ENCODE data around the gene FRS2. TPM values are rescaled to one million over a fixed set of nuclear protein-coding genes. Genes with fewer than 3 reads are reported as not detected.

Gene FRS2
- total RNA-seq, 1 donor from 2014 or later = 13.1 TPM

GRCh38 chr12:69469854-69470188, 367 bp upstream of the FRS2 start:
- no peak for DNase-seq (ENCODE audit: low spot score)
- Mint-ChIP-seq H3K4me1 (ENCODE audit: low read depth) (peaks cover 45% of the 10 kb centered on the region), H3K27ac (peak overlapping the region; percentile 97), H3K27me3 (ENCODE audit: insufficient read depth) (no peaks in the 10 kb centered on the region), H3K36me3 (ENCODE audit: low read depth) (peaks cover 11% of the 10 kb centered on the region), H3K9me3 (no peaks in the 10 kb centered on the region), H3K4me3 (peak overlapping the region; percentile 98)
- intact Hi-C loops (cut with micrococcal nuclease) = loop anchor here (1.0 to 5.0 kb wide), 8 partner anchors 64 to 897 kb away; partner anchors contain the start of genes CCT2, KCNMB4 and RAB3IP

DNA sequence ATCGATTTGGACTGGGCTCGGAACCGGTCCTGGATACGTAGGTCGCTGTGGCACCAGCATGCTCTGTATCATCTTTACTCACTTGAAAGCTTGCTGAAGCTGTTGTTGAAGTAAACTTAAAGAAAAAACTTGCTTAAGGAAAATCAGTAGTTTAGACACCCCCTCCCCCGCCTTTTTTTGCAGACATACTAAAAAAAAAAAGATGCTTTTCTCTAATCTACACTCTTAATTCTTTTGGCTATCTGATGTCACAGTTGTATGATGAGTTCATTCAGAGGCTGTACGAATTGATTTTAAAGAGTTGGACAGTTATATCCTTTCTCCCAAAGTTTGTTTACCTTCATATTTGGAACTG, 865 bp downstream of the FRS2 start:
- intact Hi-C loops (cut with micrococcal nuclease) = loop anchor here (5.0 kb wide), 4 partner anchors 219 to 896 kb away; partner anchors contain the start of genes KCNMB4 and RAB3IP
- no peak for DNase-seq (ENCODE audit: low spot score)
- H3K4me1 Mint-ChIP-seq (ENCODE audit: low read depth) = peaks cover 53% of the 10 kb centered on the region

GRCh38 chr12:69471667-69472385, 1.6 kb downstream of the FRS2 start:
- peaks cover 11% of the 10 kb centered on the region for H3K36me3 Mint-ChIP-seq (ENCODE audit: low read depth)
- intact Hi-C loops (cut with micrococcal nuclease) = loop anchor here (5.0 kb wide), 4 partner anchors 220 to 895 kb away; partner anchors contain the start of genes KCNMB4 and RAB3IP
- no peak overlapping the region for H3K27ac Mint-ChIP-seq

More for the DNA sequence above, 865 bp downstream of the FRS2 start:
- peak overlapping the region; percentile 87 for H3K27ac Mint-ChIP-seq
- no peaks in the 10 kb centered on the region for H3K9me3 Mint-ChIP-seq
- no peaks in the 10 kb centered on the region for H3K27me3 Mint-ChIP-seq (ENCODE audit: insufficient read depth)
- peak overlapping the region; percentile 98 for H3K4me3 Mint-ChIP-seq
- peaks cover 11% of the 10 kb centered on the region for H3K36me3 Mint-ChIP-seq (ENCODE audit: low read depth)

GRCh38 chr12:69473262-69473661, 3.1 kb downstream of the FRS2 start:
- peaks cover 44% of the 10 kb centered on the region for H3K4me1 Mint-ChIP-seq (ENCODE audit: low read depth)
- H3K27ac Mint-ChIP-seq = no peak overlapping the region
- H3K27me3 Mint-ChIP-seq (ENCODE audit: insufficient read depth) = no peaks in the 10 kb centered on the region
- DNase-seq (ENCODE audit: low spot score) = no peak
- H3K36me3 Mint-ChIP-seq (ENCODE audit: low read depth) = peaks cover 11% of the 10 kb centered on the region
- no peaks in the 10 kb centered on the region for H3K9me3 Mint-ChIP-seq
- intact Hi-C loops (cut with micrococcal nuclease) = loop anchor here (5.0 kb wide), 4 partner anchors 221 to 894 kb away; partner anchors contain the start of genes KCNMB4 and RAB3IP
- no peak overlapping the region for H3K4me3 Mint-ChIP-seq

More at GRCh38 chr12:69471667-69472385, 1.6 kb downstream of the FRS2 start:
- Mint-ChIP-seq H3K4me1 (ENCODE audit: low read depth) (peaks cover 51% of the 10 kb centered on the region), H3K9me3 (no peaks in the 10 kb centered on the region), H3K27me3 (ENCODE audit: insufficient read depth) (no peaks in the 10 kb centered on the region), H3K4me3 (peak overlapping the region; percentile 98)
- DNase-seq (ENCODE audit: low spot score) = no peak

GRCh38 chr12:69474456-69474855, 4.3 kb downstream of the FRS2 start:
- H3K4me3 Mint-ChIP-seq = no peak overlapping the region
- H3K9me3 Mint-ChIP-seq = no peaks in the 10 kb centered on the region
- intact Hi-C loops (cut with micrococcal nuclease) = loop anchor here (5.0 kb wide), 4 partner anchors 222 to 893 kb away; partner anchors contain the start of genes KCNMB4 and RAB3IP
- peaks cover 44% of the 10 kb centered on the region for H3K4me1 Mint-ChIP-seq (ENCODE audit: low read depth)
- H3K36me3 Mint-ChIP-seq (ENCODE audit: low read depth) = peaks cover 11% of the 10 kb centered on the region
- no peaks in the 10 kb centered on the region for H3K27me3 Mint-ChIP-seq (ENCODE audit: insufficient read depth)
- no peak overlapping the region for H3K27ac Mint-ChIP-seq
- no peak for DNase-seq (ENCODE audit: low spot score)

- H3K27me3 Mint-ChIP-seq (ENCODE audit: insufficient read depth) = no peaks in the 10 kb centered on the region
- H3K4me3 Mint-ChIP-seq = no peak overlapping the region
- no peak for DNase-seq (ENCODE audit: low spot score)
- no peak overlapping the region for H3K27ac Mint-ChIP-seq
- peaks cover 11% of the 10 kb centered on the region for H3K36me3 Mint-ChIP-seq (ENCODE audit: low read depth)
- intact Hi-C loops (cut with micrococcal nuclease) = no loop called here
- H3K9me3 Mint-ChIP-seq = no peaks in the 10 kb centered on the region
- H3K4me1 Mint-ChIP-seq (ENCODE audit: low read depth) = peaks cover 44% of the 10 kb centered on the region
Observed at GRCh38 chr12:69475237-69475975, 5.2 kb downstream of the FRS2 start.

- no peaks in the 10 kb centered on the region for H3K9me3 Mint-ChIP-seq
- peaks cover 43% of the 10 kb centered on the region for H3K4me1 Mint-ChIP-seq (ENCODE audit: low read depth)
- intact Hi-C loops (cut with micrococcal nuclease) = no loop called here
Observed at GRCh38 chr12:69476276-69477017, 6.3 kb downstream of the FRS2 start.

DNA sequence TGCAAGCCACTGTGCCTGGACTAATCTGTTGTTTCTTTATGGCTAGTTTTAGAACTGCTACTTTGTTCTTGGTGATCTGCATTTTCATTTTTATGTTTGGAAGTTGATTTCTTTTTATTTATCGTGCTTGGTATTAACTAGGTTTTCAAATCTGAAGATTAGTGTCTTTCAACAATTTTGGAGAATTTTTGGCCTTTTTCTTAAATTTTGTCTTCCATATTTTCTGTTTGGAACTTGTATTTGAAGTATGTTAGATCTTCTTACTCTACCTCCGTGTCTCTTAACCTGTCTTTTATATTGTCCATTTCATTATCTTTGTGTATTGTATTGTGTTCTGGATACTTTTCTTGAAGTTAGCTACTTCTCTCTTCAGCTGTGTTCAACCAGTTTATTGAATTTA, 9.5 kb downstream of the FRS2 start:
- Mint-ChIP-seq H3K36me3 (ENCODE audit: low read depth) (no peaks in the 10 kb centered on the region), H3K4me1 (ENCODE audit: low read depth) (peaks cover 21% of the 10 kb centered on the region), H3K27ac (no peak overlapping the region), H3K9me3 (no peaks in the 10 kb centered on the region), H3K27me3 (ENCODE audit: insufficient read depth) (no peaks in the 10 kb centered on the region), H3K4me3 (no peak overlapping the region)
- no peak for DNase-seq (ENCODE audit: low spot score)
- intact Hi-C loops (cut with micrococcal nuclease) = no loop called here

More at GRCh38 chr12:69476276-69477017, 6.3 kb downstream of the FRS2 start:
- DNase-seq (ENCODE audit: low spot score) = no peak
- Mint-ChIP-seq H3K27ac (no peak overlapping the region), H3K36me3 (ENCODE audit: low read depth) (peaks cover 9% of the 10 kb centered on the region), H3K4me3 (no peak overlapping the region), H3K27me3 (ENCODE audit: insufficient read depth) (no peaks in the 10 kb centered on the region)

- intact Hi-C loops (cut with micrococcal nuclease) = no loop called here
- no peaks in the 10 kb centered on the region for H3K36me3 Mint-ChIP-seq (ENCODE audit: low read depth)
- no peaks in the 10 kb centered on the region for H3K27me3 Mint-ChIP-seq (ENCODE audit: insufficient read depth)
Observed at GRCh38 chr12:69480698-69481097, 10.5 kb downstream of the FRS2 start.

GRCh38 chr12:69481133-69481532, 10.9 kb downstream of the FRS2 start:
- Mint-ChIP-seq H3K27ac (no peak overlapping the region), H3K27me3 (ENCODE audit: insufficient read depth) (no peaks in the 10 kb centered on the region), H3K9me3 (no peaks in the 10 kb centered on the region), H3K4me1 (ENCODE audit: low read depth) (peaks cover 11% of the 10 kb centered on the region), H3K36me3 (ENCODE audit: low read depth) (no peaks in the 10 kb centered on the region), H3K4me3 (no peak overlapping the region)
- intact Hi-C loops (cut with micrococcal nuclease) = no loop called here
- DNase-seq (ENCODE audit: low spot score) = no peak

More at GRCh38 chr12:69480698-69481097, 10.5 kb downstream of the FRS2 start:
- peaks cover 15% of the 10 kb centered on the region for H3K4me1 Mint-ChIP-seq (ENCODE audit: low read depth)
- H3K4me3 Mint-ChIP-seq = no peak overlapping the region
- H3K27ac Mint-ChIP-seq = no peak overlapping the region
- no peaks in the 10 kb centered on the region for H3K9me3 Mint-ChIP-seq
- no peak for DNase-seq (ENCODE audit: low spot score)

- no peak for DNase-seq (ENCODE audit: low spot score)
- no peaks in the 10 kb centered on the region for H3K9me3 Mint-ChIP-seq
- H3K27ac Mint-ChIP-seq = no peak overlapping the region
- intact Hi-C loops (cut with micrococcal nuclease) = no loop called here
- no peaks in the 10 kb centered on the region for H3K27me3 Mint-ChIP-seq (ENCODE audit: insufficient read depth)
- peaks cover 16% of the 10 kb centered on the region for H3K4me1 Mint-ChIP-seq (ENCODE audit: low read depth)
- H3K4me3 Mint-ChIP-seq = no peak overlapping the region
- peaks cover 8% of the 10 kb centered on the region for H3K36me3 Mint-ChIP-seq (ENCODE audit: low read depth)
Observed at GRCh38 chr12:69483700-69484099, 13.5 kb downstream of the FRS2 start.

DNA sequence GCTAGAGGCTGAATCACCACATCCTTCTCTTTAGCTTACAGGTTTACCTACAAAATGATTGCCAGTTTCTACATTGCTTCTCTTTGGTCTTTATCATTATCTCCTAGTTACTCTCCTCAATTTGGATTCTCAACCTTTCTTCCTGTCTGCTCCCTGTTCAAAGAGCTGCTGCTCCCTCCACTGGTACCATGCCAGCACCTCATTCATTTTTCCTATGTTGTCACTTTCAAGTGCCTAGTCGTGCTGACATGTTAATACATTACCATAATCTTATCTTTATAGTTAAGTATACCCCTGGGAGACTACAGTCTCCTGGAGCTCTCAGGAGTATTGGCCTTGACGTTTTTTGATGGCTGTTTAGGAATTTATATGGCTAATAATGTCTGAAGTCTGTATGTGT, 14.2 kb downstream of the FRS2 start:
- no peak for DNase-seq (ENCODE audit: low spot score)
- intact Hi-C loops (cut with micrococcal nuclease) = no loop called here
- no peak overlapping the region for H3K27ac Mint-ChIP-seq
- no peaks in the 10 kb centered on the region for H3K9me3 Mint-ChIP-seq
- H3K27me3 Mint-ChIP-seq (ENCODE audit: insufficient read depth) = no peaks in the 10 kb centered on the region
- peaks cover 8% of the 10 kb centered on the region for H3K36me3 Mint-ChIP-seq (ENCODE audit: low read depth)
- H3K4me1 Mint-ChIP-seq (ENCODE audit: low read depth) = peaks cover 16% of the 10 kb centered on the region
- H3K4me3 Mint-ChIP-seq = no peak overlapping the region
